Measurements from ENCODE around the gene PTGES3.

The PTGES3 gene

DNA sequence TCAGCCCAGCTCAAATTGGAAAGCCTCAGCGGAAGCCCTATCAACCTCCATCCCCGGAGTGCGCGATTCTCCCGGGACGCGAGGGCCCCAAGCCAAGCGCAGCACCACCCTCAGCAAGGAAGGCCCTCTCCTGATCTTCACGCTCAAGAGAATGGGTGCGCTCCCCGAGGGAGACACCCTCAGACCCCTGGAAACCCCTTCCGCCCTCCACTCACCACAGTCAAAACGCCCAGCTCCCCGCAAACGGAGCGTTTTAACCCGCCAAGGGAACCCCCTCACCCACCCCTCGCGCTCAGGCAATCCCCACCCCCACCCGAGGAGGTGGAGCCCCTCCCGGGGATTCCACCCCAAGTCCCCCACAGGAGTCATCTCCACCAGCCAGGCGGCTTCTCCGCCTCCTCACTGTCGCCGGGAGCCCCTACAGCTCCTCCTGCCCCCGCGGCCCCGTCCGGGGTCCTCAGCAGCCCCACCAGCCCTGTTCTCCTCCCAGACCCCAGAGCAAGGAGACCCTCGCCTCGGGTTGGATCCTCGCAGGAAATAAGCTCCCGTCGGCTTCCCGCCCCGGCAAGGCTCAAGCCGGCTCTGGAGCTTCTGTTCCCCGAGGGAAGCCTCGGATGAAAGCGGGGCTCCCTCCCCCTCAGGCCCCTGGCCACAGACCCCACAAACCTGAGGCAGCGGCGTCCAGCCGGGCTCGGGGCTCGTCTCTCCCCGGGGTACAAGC, 58.5 kb downstream of the PTGES3 start:
- DNase-seq (ENCODE audit: low spot score), result peak; percentile 58

DNA sequence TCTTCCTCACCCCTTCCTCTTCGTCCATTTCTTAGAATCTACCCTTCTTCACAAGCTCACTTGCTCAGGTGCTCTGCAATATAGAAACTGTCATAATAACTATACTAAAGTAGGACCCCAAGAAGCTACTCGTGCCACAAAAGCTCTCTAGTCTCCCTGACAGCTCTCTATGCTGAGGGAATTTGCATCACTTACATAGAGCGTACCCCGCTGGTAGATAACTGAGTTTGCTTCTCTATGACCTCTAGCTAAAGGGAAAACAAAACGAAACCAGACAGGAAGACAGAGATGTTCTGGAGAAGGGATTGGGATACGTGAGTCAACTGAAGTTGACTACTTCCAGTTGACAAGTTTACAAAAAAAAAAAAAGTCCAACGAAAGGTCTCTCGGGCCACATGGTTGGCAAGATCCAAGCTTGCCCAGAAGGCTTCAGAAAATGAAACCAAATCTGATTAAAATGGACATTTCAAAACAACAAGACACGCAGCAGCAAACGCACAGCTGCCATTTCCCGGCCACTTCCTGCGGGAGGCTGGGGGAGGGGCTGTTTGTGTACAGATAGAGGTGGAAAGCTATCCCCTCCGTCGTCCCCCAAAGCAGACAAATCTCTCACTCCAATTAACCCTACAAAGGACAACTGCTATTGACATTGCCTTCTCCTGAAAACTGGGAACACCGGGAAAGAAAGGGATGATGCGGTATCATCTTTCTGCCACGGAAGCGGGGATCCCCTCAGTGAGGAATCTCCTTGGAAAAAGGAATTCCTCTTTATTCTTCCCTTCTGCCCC, 59.2 kb downstream of the PTGES3 start:
- DNase-seq (ENCODE audit: low spot score), result peak; percentile 64

DNA sequence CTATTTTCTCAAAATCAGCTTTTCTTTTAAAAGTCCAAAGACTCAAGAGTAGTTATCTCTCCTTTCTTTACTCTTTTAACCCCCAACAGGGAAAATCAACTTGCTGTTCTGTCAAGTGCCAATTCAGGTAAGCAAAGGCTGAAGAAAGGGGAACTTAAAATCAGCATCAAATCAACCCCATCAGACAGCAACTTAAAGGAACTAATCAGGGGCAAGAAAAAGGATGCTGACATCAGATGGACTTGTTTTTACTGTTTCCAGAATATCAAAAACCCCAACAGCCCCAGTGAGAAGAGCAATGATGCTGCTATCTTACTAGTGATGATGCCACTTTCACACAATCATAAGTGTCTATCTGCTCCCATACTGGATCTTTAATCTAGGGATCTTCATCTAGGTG, 61.4 kb downstream of the PTGES3 start:
- DNase-seq (ENCODE audit: low spot score), result no peak

DNA sequence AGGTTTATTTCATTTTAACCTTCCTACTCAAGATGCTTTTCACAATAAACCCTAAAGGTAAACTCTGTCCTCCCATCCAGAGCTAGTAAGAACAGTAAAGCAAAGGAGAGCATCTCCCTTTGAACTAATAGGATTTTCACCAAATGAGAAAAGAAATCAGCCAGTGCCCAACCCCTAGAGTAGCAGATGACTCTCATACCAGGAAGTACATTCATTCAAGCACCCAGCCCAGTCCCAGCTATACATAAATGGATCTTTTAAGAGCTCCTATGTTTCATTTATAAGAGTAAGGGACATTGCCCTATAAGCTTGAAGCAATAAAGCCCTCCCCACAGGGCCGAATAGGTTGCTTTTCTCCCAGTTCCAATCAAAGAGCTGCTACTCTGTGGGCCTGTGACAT, 65.5 kb downstream of the PTGES3 start:
- no peak for DNase-seq (ENCODE audit: low spot score)

DNA sequence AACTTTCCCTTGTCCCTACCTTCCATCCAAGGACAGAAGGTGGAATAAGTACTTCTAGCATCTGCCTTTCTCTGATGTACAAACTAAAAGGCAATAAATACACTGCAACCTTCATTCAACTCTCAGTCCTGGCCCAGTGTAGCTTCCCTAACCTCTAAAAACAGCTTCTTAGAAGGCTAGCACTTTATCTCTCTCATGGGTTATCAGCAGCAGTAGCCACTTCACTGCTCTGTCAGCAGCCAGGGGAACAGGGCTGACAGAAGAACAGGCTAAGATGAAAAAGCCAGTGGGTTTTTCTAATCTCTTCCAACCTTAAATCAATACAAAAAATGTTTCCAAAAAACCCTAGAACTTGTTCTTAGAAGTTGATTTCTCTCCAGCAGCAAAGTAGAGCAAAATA, 71.2 kb downstream of the PTGES3 start:
- peak; percentile 35 for DNase-seq (ENCODE audit: low spot score)

DNA sequence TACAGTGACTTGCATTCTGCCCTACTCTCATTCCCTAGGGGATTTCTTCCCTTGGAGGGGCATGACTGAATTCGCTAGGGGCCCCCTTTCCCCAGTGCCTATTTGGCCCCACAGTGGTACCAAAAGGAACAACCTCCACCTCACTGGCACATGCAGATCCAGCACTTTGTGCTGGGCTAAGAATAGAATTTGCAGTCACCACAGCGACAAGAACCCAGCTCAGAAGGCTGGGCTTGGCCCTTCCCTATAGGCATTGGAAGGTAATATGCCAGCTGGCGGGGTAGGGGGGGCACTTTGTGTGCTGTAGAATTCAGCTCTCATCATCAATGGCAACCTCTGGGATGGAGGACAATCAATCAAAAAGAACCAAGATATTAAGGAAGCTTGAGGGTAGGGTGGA, 71.8 kb downstream of the PTGES3 start:
- DNase-seq (ENCODE audit: low spot score), result no peak

DNA sequence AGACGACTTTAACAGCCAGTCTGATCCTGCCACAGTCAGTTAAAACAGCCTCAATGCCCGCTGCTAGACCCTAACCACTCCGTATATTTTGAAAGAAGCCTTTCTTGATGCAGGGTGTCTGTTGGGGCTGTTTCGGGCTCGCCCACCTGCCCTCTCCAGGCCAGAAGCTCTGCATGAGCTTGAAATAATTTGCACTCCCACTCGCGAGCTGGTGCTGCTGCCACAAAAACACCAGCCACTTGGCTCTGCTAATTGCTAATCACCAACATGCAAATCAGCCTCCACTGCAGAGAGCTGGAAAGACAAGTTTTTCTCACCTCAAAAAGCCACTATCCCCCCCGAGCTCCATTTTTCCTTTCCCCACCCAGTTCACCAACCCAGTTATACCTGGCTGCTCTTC, 73.5 kb downstream of the PTGES3 start:
- no peak for DNase-seq (ENCODE audit: low spot score)

Data from hematopoietic multipotent progenitor cell treated with erythropoietin and hydrocortisone succinate and interleukin-3 and kit ligand, for 17 days (in vitro differentiated cells).